Tibial nerve (tissue), 4 donors: Measurements from ENCODE around the gene LPIN1. TPM values are rescaled to one million over a fixed set of nuclear protein-coding genes. Genes with fewer than 3 reads are reported as not detected.
A peak's percentile ranks its signal among the peaks of the same experiment; 100 is the strongest.
"Not testable (repeated sequence)": the region's sequence is repeated elsewhere in the genome, so short reads cannot be mapped to it uniquely, and the experiment has no call there.

Source experiments
- DNase-seq, 2 donors: peaks; one replicate each; pipeline ENCODE4 v3.0.0-alpha.2; 2019; ENCODE audit warnings: low spot score in 2 of 2
- H3K27ac ChIP-seq, 4 donors: fragments of 200-600 bp; sonication (generic) in 3 of 4; one replicate each; pipeline ENCODE4 v1.5.1; 2017 to 2019; ENCODE audit warnings: mild to moderate bottlenecking in 1 of 4
- H3K27me3 ChIP-seq, 2 donors: fragments of 200-600 bp; sonication (generic) in 1 of 2; one replicate each; pipeline versions ENCODE4 v1.5.1 to v1.6.0; 2017 to 2019
- H3K36me3 ChIP-seq, 3 donors: fragments of 200-600 bp; sonication (generic); one replicate each; pipeline ENCODE4 v1.5.1; 2018 to 2019
- H3K4me1 ChIP-seq, 4 donors: fragments of 200-600 bp; sonication (generic) in 3 of 4; one replicate each; pipeline ENCODE4 v1.5.1; 2017 to 2019
- H3K4me3 ChIP-seq, 4 donors: fragments of 200-600 bp; sonication (generic) in 3 of 4; one replicate each; pipeline ENCODE4 v1.5.1; 2017 to 2019; ENCODE audit warnings: mild to moderate bottlenecking in 1 of 4, moderate library complexity in 1 of 4
- H3K9me3 ChIP-seq, 4 donors: fragments of 200-600 bp; sonication (generic) in 3 of 4; one replicate each; pipeline ENCODE4 v1.5.1; 2017 to 2019
- CTCF ChIP-seq, 5 experiments: fragments of 200-600 bp in 3 of 5; fragments of 450-650 bp in 2 of 5; sonication (generic) in 3 of 5; IDR thresholded peaks; one replicate each; pipeline ENCODE4 v1.5.1; 2016 to 2019; ENCODE audit warnings: antibody characterized with exemption in 5 of 5, mild to moderate bottlenecking in 3 of 5, moderate library complexity in 2 of 5
- EP300 ChIP-seq, 2 donors: sonication (generic); formaldehyde crosslinking; IDR thresholded peaks; one replicate each; pipeline ENCODE4 v1.6.1; 2017; ENCODE audit warnings: antibody characterized with exemption in 2 of 2, mild to moderate bottlenecking in 1 of 2
- POLR2A ChIP-seq, 2 donors: fragments of 450-650 bp; IDR thresholded peaks; one replicate each; pipeline ENCODE4 v1.6.1; 2017; ENCODE audit warnings: antibody characterized with exemption in 2 of 2, mild to moderate bottlenecking in 2 of 2, moderate library complexity in 2 of 2
- WGBS, 2 donors: methylation state at CpG; one replicate each; pipeline ENCODE4 v1.1.5; 2018; 5-methylcytosine and 5-hydroxymethylcytosine counted together
- total RNA-seq, 4 donors: library from RNA; depleted of rRNA; stranded (reverse); fragments of >200 nt; gene quantifications; one replicate each; pipeline ENCODE4 v1.1.0, GENCODE V29; 2016

LPIN1 gene
- total RNA-seq, 4 donors from 2014 or later, result 170 to 202 (median 172) TPM

- H3K27ac ChIP-seq, result no peak overlapping the region
- H3K9me3 ChIP-seq, result no peaks in the 10 kb centered on the region
- DNase-seq, result no peak
- H3K4me1 ChIP-seq, result no peaks in the 10 kb centered on the region
- H3K27me3 ChIP-seq, result no peaks in the 10 kb centered on the region
- no peaks in the 10 kb centered on the region for H3K36me3 ChIP-seq
- TF ChIP-seq CTCF (IDR thresholded peaks at IDR 0.05), result no peak
- no peak for TF ChIP-seq POLR2A (IDR thresholded peaks at IDR 0.05)
- TF ChIP-seq EP300 (IDR thresholded peaks at IDR 0.05), result no peak
- H3K4me3 ChIP-seq, result no peak overlapping the region
- 72 to 75% methylated on average over 2 of the region's 2 CpGs for WGBS, 2 donors
Observed at GRCh38 chr2:11732587-11732986, 13.8 kb upstream of the LPIN1 start.

GRCh38 chr2:11737852-11738251 lies 8.6 kb upstream of the LPIN1 start:
- H3K9me3 ChIP-seq, H3K36me3 ChIP-seq, H3K4me3 ChIP-seq, H3K27me3 ChIP-seq, DNase-seq, H3K27ac ChIP-seq: not testable (repeated sequence)
- WGBS, 2 donors, result 86 to 97% methylated on average over 2 of the region's 2 CpGs
- H3K4me1 ChIP-seq, result peaks cover 0 to 19% (median 0%) of the 10 kb centered on the region in 4 donors

- H3K4me3 ChIP-seq, result no peak overlapping the region
- H3K36me3 ChIP-seq, result no peaks in the 10 kb centered on the region
- H3K4me1 ChIP-seq, result peaks cover 0 to 27% (median under 1%) of the 10 kb centered on the region in 4 donors
- DNase-seq, result peak; percentile 51 to 89
- no peaks in the 10 kb centered on the region for H3K27me3 ChIP-seq
- H3K27ac ChIP-seq, result peak overlapping the region in 3 of 4 donors; percentile 6 to 61 (median 58)
- no peaks in the 10 kb centered on the region for H3K9me3 ChIP-seq
- 62 to 73% methylated on average over 5 to 8 of the region's 8 CpGs for WGBS, 2 donors
- TF ChIP-seq CTCF (IDR thresholded peaks at IDR 0.05) (peak in 4 of 5 experiments; percentile 25 to 58 (median 30)), EP300 (IDR thresholded peaks at IDR 0.05) (peak in 1 of 2 donors; percentile 65), POLR2A (IDR thresholded peaks at IDR 0.05) (no peak)
Observed at GRCh38 chr2:11738589-11739436, 7.6 kb upstream of the LPIN1 start.

GRCh38 chr2:11740723-11741122 lies 5.7 kb upstream of the LPIN1 start:
- TF ChIP-seq POLR2A (IDR thresholded peaks at IDR 0.05) (no peak), EP300 (IDR thresholded peaks at IDR 0.05) (no peak), CTCF (IDR thresholded peaks at IDR 0.05) (no peak)
- 87 to 93% methylated on average over 3 of the region's 3 CpGs for WGBS, 2 donors
- no peaks in the 10 kb centered on the region for H3K36me3 ChIP-seq
- no peak overlapping the region for H3K27ac ChIP-seq
- H3K27me3 ChIP-seq, result no peaks in the 10 kb centered on the region
- H3K4me1 ChIP-seq, result peaks cover 0 to 46% (median 13%) of the 10 kb centered on the region in 4 donors
- H3K4me3 ChIP-seq, result no peak overlapping the region
- no peak for DNase-seq
- H3K9me3 ChIP-seq, result no peaks in the 10 kb centered on the region

GRCh38 chr2:11742317-11742701 lies 4.1 kb upstream of the LPIN1 start:
- 60 to 74% methylated on average over 4 of the region's 4 CpGs for WGBS, 2 donors

More at GRCh38 chr2:11742317-11742701, 4.1 kb upstream of the LPIN1 start:
- Histone ChIP-seq H3K4me1 (peaks cover 0 to 53% (median 17%) of the 10 kb centered on the region in 4 donors), H3K27ac (peak overlapping the region in 2 of 4 donors; percentile 92 to 97), H3K27me3 (no peaks in the 10 kb centered on the region), H3K9me3 (no peaks in the 10 kb centered on the region), H3K36me3 (no peaks in the 10 kb centered on the region), H3K4me3 (no peak overlapping the region)
- TF ChIP-seq CTCF (IDR thresholded peaks at IDR 0.05) (no peak), EP300 (IDR thresholded peaks at IDR 0.05) (no peak), POLR2A (IDR thresholded peaks at IDR 0.05) (no peak)
- DNase-seq, result no peak
